ENCODE data around the gene FZD4.
"Not testable (repeated sequence)": the region's sequence is repeated elsewhere in the genome, so short reads cannot be mapped to it uniquely, and the experiment has no call there.

Gene FZD4

GRCh38 chr11:86977441-86978050 is 22.4 kb upstream of the FZD4 start:
- no peak for DNase-seq (ENCODE audit: low spot score)

DNA sequence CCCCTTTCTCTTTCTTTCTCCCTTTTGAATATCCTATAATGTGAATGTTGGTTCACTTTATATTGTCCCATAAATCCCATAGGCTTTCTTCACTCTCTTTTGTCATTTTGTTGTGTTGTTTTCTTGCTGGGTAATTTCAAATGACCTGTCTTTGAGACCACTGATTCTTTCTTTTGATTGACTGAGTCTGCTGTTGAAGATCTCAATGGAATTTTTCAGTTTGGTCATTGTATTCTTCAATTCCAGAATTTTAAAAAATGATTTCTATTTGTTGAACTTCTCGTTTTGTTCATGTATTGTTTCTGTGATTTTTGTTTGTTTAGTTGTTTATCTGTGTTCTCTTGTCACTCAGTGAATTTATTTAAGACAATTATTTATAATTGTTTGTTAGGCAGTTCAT is 17.5 kb upstream of the FZD4 start:
- DNase-seq (ENCODE audit: low spot score): no peak

- no peak for DNase-seq (ENCODE audit: low spot score)
Observed at GRCh38 chr11:86969258-86969657, 14.1 kb upstream of the FZD4 start.

- DNase-seq (ENCODE audit: low spot score): not testable (repeated sequence)
Observed at GRCh38 chr11:86967601-86968000, 12.4 kb upstream of the FZD4 start.

GRCh38 chr11:86957976-86958646 is 2.9 kb upstream of the FZD4 start:
- no peak for DNase-seq (ENCODE audit: low spot score)

GRCh38 chr11:86956905-86957195 is 1.7 kb upstream of the FZD4 start:
- no peak for DNase-seq (ENCODE audit: low spot score)

GRCh38 chr11:86955111-86955360 is 159 bp downstream of the FZD4 start:
- DNase-seq (ENCODE audit: low spot score): no peak

- no peak for DNase-seq (ENCODE audit: low spot score)
Observed at GRCh38 chr11:86954269-86955110, 705 bp downstream of the FZD4 start.

GRCh38 chr11:86952221-86952875 is 2.8 kb downstream of the FZD4 start:
- DNase-seq (ENCODE audit: low spot score): no peak

DNA sequence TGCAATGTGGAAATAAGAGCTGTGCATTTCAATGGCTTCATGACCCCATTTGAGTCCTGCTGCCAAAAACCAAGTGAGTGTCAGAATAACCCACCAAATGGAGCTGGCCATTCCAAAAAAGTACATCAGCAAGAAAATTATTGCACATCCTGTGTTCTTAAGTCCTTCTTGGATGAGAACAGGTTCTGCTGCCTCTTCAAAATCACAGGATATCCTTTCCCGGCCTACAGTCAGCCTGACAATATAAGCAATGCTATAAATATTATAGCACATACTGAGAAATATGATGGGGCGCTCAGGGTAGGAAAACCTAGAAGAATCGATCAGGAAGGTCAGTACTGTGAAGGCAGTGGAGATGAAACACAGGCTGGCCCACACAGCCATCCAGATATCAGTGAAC is 3.5 kb downstream of the FZD4 start:
- no peak for DNase-seq (ENCODE audit: low spot score)

- DNase-seq (ENCODE audit: low spot score): no peak
Observed at GRCh38 chr11:86950661-86950995, 4.6 kb downstream of the FZD4 start.

DNA sequence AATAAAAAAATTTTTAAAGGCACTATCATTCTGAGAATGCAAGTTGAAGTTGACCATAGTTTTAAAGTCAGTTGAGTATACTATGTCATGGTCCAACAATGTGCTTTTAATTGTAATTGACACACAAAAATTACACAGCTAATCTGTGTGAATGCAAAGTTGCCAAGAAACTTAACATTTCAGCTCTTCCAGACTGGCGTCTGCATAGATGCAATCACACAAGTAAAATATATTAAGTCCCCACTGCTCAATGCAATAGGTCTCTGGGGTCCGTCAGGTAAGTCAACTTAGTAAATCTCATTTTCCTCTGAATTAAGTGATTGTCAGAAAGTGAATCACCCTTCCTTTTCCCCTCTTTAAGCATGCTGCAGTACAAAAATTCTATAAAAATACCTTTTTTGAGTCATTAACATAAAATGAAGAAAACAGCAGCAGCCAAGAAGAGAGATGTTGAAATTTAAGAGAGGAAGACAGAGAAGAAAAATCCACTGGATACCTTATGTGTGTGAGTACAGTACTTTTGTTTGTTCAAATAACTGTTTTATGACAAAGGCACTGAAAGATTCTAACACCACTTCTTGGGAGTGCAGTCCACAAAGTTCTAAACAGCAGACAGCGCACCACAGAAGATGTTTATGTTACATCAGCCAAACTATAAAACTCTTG is 5.1 kb downstream of the FZD4 start:
- no peak for DNase-seq (ENCODE audit: low spot score)

DNA sequence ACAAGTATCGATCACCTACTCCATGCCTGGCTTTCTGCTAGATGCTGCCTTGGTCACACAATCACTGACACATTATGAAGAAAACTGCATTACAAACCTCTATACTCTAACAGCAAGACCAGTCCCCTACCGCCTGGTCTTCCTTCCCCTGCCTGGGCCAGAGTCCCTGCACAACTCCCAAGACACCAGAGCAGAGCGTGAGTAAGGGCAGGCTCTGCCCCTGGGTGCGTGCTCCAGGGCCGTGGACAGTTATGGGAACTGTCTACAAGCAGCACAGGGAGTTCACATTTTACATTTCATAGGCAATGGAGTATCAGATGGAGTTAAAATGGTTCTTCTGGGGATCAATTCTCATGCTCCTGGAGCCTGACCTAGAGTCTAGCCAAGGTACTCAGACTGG is 6.5 kb downstream of the FZD4 start:
- DNase-seq (ENCODE audit: low spot score): no peak

DNA sequence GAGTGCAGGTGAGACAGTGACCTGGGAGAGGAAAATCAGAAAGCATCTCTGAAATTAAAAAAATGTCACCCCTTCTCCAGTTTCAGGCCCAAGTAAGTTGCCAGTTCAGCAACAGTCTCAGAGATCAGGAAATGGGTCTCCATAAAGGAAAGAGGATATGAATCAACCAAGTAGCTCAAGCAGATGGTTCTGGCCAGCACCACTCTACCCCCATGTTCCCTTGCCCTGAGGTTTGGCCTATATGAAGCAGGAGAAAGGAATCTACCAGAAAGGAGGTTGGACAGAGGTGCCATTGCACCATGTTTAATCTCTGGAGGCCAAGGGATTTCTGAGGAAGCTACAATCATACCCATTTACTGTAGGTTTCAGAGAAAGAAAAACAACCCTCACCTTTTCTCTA is 7.7 kb downstream of the FZD4 start:
- DNase-seq (ENCODE audit: low spot score): no peak

DNA sequence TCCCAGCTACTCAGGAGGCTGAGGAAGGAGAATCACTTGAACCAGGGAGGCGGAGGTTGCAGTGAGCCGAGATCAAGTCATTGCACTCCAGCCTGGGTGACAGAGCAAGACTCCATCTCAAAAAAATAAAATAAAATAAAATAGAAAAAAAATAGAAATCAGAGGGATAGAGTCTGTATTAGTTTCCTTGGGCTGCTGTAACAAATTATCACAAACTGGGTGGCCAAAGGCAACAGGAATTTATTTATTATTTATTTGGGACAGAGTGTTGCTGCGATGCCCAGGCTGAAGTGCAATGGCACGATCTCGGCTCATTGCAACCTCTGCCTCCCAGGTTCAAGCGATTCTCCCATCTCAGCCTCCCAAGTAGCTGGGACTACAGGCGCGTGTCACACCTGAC is 11.7 kb downstream of the FZD4 start:
- not testable (repeated sequence) for DNase-seq (ENCODE audit: low spot score)

DNA sequence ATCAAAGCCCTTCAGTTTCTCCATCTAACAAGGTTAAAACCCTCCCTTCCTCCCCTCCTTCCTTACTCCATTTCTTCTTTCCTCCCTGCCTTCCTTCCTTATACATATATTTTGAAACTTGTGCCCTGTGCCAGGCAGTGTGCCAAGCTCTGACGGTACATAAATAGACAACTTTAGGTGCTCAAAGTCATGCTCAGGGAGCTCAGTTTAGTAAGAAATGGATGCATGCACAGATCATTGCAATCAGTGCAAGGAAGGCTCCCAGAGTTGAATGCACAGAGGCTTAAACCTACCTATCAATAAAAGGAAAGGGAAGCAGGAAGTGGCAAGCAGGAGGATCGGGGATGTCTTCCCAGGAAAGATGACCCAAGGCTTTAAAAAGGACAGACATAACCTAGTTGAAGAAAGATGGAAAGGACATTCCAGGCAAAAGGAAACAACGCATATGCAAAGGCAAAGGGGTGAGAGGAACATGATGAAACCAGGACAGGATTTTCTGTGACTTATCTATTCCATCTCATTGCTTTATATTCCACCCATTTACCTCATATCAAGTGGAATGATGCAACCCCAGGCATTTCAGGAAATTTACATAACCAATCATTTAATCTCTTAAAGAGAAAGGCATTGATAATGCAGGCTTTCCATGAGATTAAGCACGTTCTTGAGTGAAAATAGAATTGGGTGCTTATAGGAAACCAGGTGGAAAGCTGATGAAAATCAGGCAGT is 13.2 kb downstream of the FZD4 start:
- DNase-seq (ENCODE audit: low spot score): no peak

GRCh38 chr11:86941077-86941870 is 13.9 kb downstream of the FZD4 start:
- DNase-seq (ENCODE audit: low spot score): no peak

DNA sequence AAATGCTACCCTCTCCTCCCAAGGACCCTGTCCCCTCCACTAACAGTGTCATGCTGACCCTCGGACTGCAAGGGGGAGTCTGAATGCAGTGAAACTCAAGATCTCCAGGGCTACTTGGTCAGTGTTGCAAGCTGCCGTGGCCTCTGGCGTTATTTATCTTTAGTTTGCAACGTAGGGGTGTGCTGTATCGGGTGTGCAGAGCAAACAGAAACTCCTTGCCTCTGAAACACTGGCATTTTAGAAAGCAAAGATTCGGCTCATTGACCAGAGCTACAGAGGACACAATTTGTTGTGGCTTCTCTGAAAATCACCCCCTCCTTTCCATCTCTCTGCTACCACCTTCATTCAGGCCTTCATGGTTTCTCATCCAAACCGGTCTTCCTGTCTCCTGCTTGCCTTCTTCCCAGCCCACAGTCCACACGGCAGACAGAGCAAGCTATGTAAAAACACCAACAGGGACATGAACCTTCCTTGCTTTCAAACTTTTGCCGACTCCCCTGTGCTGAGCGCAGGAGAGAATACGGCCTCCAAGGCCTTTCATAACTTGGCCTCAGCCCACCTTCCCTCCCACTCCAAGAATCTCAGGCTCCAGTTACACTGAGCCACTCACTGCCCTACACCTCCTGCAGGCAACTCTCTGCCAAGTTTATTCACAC is 14.9 kb downstream of the FZD4 start:
- DNase-seq (ENCODE audit: low spot score): peak; percentile 65

DNA sequence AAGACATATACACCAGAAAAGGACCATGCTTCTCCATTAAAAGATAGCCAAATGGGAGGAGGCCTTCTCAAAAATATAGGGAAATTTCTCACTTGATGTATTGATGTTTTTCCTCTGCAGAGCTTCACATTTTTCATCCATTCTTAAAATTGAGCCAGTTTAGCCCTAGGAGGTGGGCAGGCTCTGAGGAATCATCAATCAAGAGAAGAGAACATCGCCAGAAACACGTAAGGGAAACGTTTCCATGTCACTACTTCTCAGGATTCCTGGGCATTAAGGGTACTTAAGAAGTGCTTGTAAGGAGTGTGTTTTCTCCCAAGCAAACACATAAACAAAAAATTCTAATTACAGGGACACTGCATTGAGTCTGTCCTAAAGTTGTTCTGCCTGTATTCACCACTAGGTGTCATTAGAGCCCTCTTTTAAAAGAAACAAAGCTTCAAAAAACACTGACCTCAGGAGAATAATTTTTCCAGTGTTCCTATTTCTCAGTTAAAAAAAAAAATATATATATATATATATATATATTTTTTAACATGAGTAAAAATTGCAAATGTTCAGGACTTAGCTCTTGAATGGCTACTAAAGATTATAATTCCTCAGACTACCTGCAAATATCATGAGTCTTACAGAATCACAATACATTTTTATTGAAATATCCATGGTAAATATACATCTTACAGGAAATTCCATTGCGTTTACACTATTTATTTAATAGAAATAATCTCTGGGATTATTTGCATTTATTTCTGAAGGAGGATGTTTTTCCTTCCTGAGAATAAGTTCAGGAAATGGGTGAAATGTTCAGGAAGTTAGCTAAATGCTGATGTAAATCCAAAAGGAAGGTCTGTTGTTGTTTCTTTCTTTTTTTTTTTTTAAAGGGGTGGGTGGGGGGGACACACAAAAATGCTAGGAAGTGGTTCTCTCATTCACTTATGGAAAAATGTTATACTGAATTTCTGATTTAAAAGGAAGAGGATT is 16.0 kb downstream of the FZD4 start:
- DNase-seq (ENCODE audit: low spot score): no peak
